Retina (tissue), 1 donor: ENCODE measurements around the gene IL1RAPL1.

Experiments
- DNase-seq: peaks from one replicate; pipeline ENCODE4 v3.0.0-alpha.2; 2016

The IL1RAPL1 gene

GRCh38 chrX:29940750-29941149, 1353.5 kb downstream of the IL1RAPL1 start:
- no peak for DNase-seq

GRCh38 chrX:29941287-29941686, 1354.0 kb downstream of the IL1RAPL1 start:
- no peak for DNase-seq

- no peak for DNase-seq
Observed at GRCh38 chrX:29947225-29947624, 1360.0 kb downstream of the IL1RAPL1 start.

- no peak for DNase-seq
Observed at GRCh38 chrX:29948653-29949052, 1361.4 kb downstream of the IL1RAPL1 start.

- DNase-seq = no peak
Observed at GRCh38 chrX:29952016-29952415, 1364.8 kb downstream of the IL1RAPL1 start.

- DNase-seq = no peak
Observed at GRCh38 chrX:29962061-29962460, 1374.8 kb downstream of the IL1RAPL1 start.

- DNase-seq = no peak
Observed at GRCh38 chrX:29965634-29966033, 1378.4 kb downstream of the IL1RAPL1 start.

- no peak for DNase-seq
Observed at GRCh38 chrX:29992083-29992482, 1404.8 kb downstream of the IL1RAPL1 start.

GRCh38 chrX:30005813-30006212, 1418.6 kb downstream of the IL1RAPL1 start:
- DNase-seq = no peak
